Sigmoid colon (tissue), 7 donors: ENCODE measurements around the gene HUS1B. TPM values are rescaled to one million over a fixed set of nuclear protein-coding genes. Genes with fewer than 3 reads are reported as not detected.
A peak's percentile ranks its signal among the peaks of the same experiment; 100 is the strongest.

ENCODE experiments used
- DNase-seq: peaks from one replicate; pipeline ENCODE4 v3.0.0-alpha.2; 2019
- H3K27ac ChIP-seq, 4 donors: fragments of 200-600 bp; sonication (generic); one replicate each; pipeline ENCODE4 v1.5.1; 2016 to 2019; ENCODE audit warnings: mild to moderate bottlenecking in 1 of 4
- H3K27me3 ChIP-seq, 3 donors: fragments of 200-600 bp; sonication (generic); one replicate each; pipeline ENCODE4 v1.5.1; 2019; ENCODE audit warnings: mild to moderate bottlenecking in 1 of 3
- H3K36me3 ChIP-seq, 4 donors: fragments of 200-600 bp; sonication (generic); one replicate each; pipeline ENCODE4 v1.5.1; 2016 to 2019
- H3K4me1 ChIP-seq, 4 donors: fragments of 200-600 bp; sonication (generic); one replicate each; pipeline ENCODE4 v1.5.1; 2017 to 2019
- H3K4me3 ChIP-seq, 4 donors: fragments of 200-600 bp; sonication (generic); one replicate each; pipeline ENCODE4 v1.5.1; 2017 to 2019; ENCODE audit warnings: mild to moderate bottlenecking in 2 of 4, moderate library complexity in 1 of 4
- H3K9me3 ChIP-seq, 4 donors: fragments of 200-600 bp in 3 of 4; sonication (generic) in 3 of 4; one replicate each; pipeline versions ENCODE4 v1.5.1 to v1.6.1; 2013 to 2019
- CTCF ChIP-seq, 4 experiments: fragments of 450-650 bp in 3 of 4; fragments of 200-600 bp in 1 of 4; IDR thresholded peaks; one replicate each; pipeline ENCODE4 v1.5.1; 2016 to 2019; ENCODE audit warnings: antibody characterized with exemption in 4 of 4, mild to moderate bottlenecking in 3 of 4, moderate library complexity in 2 of 4
- EP300 ChIP-seq, 4 donors: sonication (generic); formaldehyde crosslinking; IDR thresholded peaks; one replicate each; pipeline ENCODE4 v1.6.1; 2017; ENCODE audit warnings: antibody characterized with exemption in 4 of 4
- POLR2A ChIP-seq, 2 donors: fragments of 450-650 bp; IDR thresholded peaks; one replicate each; pipeline ENCODE4 v1.6.1; 2016; ENCODE audit warnings: antibody characterized with exemption in 2 of 2, mild to moderate bottlenecking in 2 of 2, moderate library complexity in 2 of 2
- POLR2AphosphoS5 ChIP-seq, 4 donors: sonication (generic); formaldehyde crosslinking; IDR thresholded peaks; one replicate each; pipeline ENCODE4 v1.6.1; 2017; ENCODE audit warnings: antibody characterized with exemption in 4 of 4
- WGBS, 2 donors: extraction: QIAGEN DNeasy Blood & Tissue Kit; methylation state at CpG; one replicate each; pipeline ENCODE4 v1.1.7; 2013; 5-methylcytosine and 5-hydroxymethylcytosine counted together
- intact Hi-C: fragments of 100-400 bp; cut with DNase I; formaldehyde crosslinking; loops from one replicate; pipeline ENCODE4 v1.15.1; 2023
- polyA plus RNA-seq, 3 donors: library from polyadenylated mRNA; stranded (reverse); fragments of 200-250 nt; gene quantifications; one replicate each; pipeline ENCODE4 v1.2.3, GENCODE V29; 2013
- total RNA-seq, 4 donors: library from RNA; depleted of rRNA; stranded (reverse); fragments of >200 nt; gene quantifications; one replicate each; pipeline ENCODE4 v1.1.0, GENCODE V29; 2016
- donor health status: healthy with polysubstance abuse.
- donor health status: Bipolar disorder and iron deficiency.
- donor health status: healthy.

The HUS1B gene
- total and polyA plus RNA-seq, 7 donors: 0.36 to 3.6 (median 0.71) TPM; not detected in 2

- H3K27ac ChIP-seq: peak overlapping the region; percentile 59 to 75 (median 67)
- H3K9me3 ChIP-seq: no peaks in the 10 kb centered on the region
- intact Hi-C loops: loop anchor here (10.0 kb wide), 1 partner anchor 763 kb away; the partner anchor contains the start of gene FOXF2
- DNase-seq: no peak
- no peaks in the 10 kb centered on the region for H3K27me3 ChIP-seq
- peaks cover 0 to 24% (median 4%) of the 10 kb centered on the region in 4 donors for H3K4me1 ChIP-seq
- 93 to 94% methylated on average over 9 of the region's 9 CpGs for WGBS, 2 donors
- no peak overlapping the region for H3K4me3 ChIP-seq
- peaks cover 0 to 6% (median 0%) of the 10 kb centered on the region in 4 donors for H3K36me3 ChIP-seq
- TF ChIP-seq CTCF (IDR thresholded peaks at IDR 0.05) (no peak), EP300 (IDR thresholded peaks at IDR 0.05) (no peak), POLR2A (IDR thresholded peaks at IDR 0.05) (no peak), POLR2AphosphoS5 (IDR thresholded peaks at IDR 0.05) (no peak)
These were observed 35.0 kb downstream of the HUS1B start for GRCh38 chr6:621931-622330.

- Histone ChIP-seq H3K4me1 (peaks cover 0 to 19% (median 1%) of the 10 kb centered on the region in 4 donors), H3K9me3 (no peaks in the 10 kb centered on the region), H3K4me3 (no peak overlapping the region), H3K27ac (peak overlapping the region in 2 of 4 donors; percentile 71 to 75), H3K27me3 (no peaks in the 10 kb centered on the region), H3K36me3 (peaks cover 0 to 12% (median 0%) of the 10 kb centered on the region in 4 donors)
- intact Hi-C loops: loop anchor here (10.0 kb wide), 1 partner anchor 764 kb away; the partner anchor contains the start of gene FOXF2
- DNase-seq: no peak
- no peak for TF ChIP-seq POLR2AphosphoS5 (IDR thresholded peaks at IDR 0.05)
- TF ChIP-seq EP300 (IDR thresholded peaks at IDR 0.05): no peak
- no peak for TF ChIP-seq CTCF (IDR thresholded peaks at IDR 0.05)
- no peak for TF ChIP-seq POLR2A (IDR thresholded peaks at IDR 0.05)
- WGBS, 2 donors: 96 to 99% methylated on average over 4 of the region's 4 CpGs
These were observed 36.0 kb downstream of the HUS1B start for GRCh38 chr6:620950-621349.

DNA sequence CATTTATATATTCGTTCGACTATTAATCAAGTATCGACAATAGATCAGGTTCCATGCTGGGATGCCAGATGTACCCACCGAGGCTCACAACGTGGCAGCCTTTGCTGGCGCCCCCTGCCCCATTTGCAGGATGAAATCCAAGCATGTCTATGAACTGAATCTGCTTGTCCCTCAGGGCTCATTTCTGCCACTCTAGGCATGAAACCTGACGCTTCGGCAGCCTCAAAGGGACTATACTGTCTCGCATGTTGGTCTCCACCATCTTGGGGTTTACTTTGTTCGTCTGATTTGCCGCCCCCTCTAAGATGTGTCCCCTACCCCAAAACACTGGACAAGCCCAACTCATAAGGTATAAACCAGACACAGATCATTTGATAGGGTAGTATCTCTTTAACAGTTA lies 36.7 kb downstream of the HUS1B start:
- 97% methylated on average over 11 of the region's 11 CpGs for WGBS, 2 donors
- no peak for TF ChIP-seq POLR2A (IDR thresholded peaks at IDR 0.05)
- no peak for TF ChIP-seq POLR2AphosphoS5 (IDR thresholded peaks at IDR 0.05)
- no peak for TF ChIP-seq CTCF (IDR thresholded peaks at IDR 0.05)
- TF ChIP-seq EP300 (IDR thresholded peaks at IDR 0.05): no peak
- peaks cover 0 to 20% (median 0%) of the 10 kb centered on the region in 4 donors for H3K36me3 ChIP-seq

DNA sequence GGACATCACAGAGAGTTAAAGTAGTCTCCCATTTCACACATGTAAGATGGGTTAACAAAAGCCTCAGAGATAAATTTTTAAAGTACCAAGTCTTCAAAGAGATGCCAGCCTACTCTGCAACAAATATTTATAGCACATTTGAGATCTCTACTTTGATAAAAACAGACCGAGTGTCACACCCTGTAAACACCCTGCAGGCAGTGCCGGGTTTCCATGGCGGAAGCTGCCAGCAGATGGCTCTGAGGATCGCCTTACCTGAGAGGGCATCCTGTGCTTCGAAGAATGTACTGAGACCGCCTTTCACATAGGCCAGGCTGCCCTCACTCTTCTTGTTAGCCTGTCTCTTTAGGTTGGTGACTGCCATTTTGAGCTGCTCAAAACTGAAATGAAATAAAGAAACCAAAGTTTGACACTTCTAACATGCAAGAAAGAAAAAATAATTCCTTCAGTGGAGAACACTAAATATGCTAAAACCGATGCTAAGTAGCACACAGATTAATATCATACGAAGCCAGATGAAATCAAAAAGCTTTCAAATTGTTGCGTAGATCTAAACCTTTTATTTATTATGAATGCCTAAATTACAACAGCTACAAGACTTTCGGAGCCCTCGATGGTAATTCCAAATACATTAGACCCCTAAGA lies 39.3 kb downstream of the HUS1B start:
- Histone ChIP-seq H3K27me3 (no peaks in the 10 kb centered on the region), H3K27ac (no peak overlapping the region), H3K4me1 (peaks cover 0 to under 1% (median 0%) of the 10 kb centered on the region in 4 donors), H3K9me3 (no peaks in the 10 kb centered on the region), H3K4me3 (no peak overlapping the region), H3K36me3 (peaks cover 0 to 20% (median 2%) of the 10 kb centered on the region in 4 donors)
- intact Hi-C loops: no loop called here
- WGBS, 2 donors: 83 to 91% methylated on average over 11 of the region's 11 CpGs
- TF ChIP-seq EP300 (IDR thresholded peaks at IDR 0.05) (no peak), CTCF (IDR thresholded peaks at IDR 0.05) (no peak), POLR2A (IDR thresholded peaks at IDR 0.05) (no peak), POLR2AphosphoS5 (IDR thresholded peaks at IDR 0.05) (no peak)
- no peak for DNase-seq

More for the DNA sequence above, 36.7 kb downstream of the HUS1B start:
- H3K9me3 ChIP-seq: no peaks in the 10 kb centered on the region
- H3K4me3 ChIP-seq: no peak overlapping the region
- no peak overlapping the region for H3K27ac ChIP-seq
- intact Hi-C loops: loop anchor here (10.0 kb wide), 1 partner anchor 765 kb away; the partner anchor contains the start of gene FOXF2
- no peaks in the 10 kb centered on the region for H3K27me3 ChIP-seq
- H3K4me1 ChIP-seq: peaks cover 0 to 11% (median 0%) of the 10 kb centered on the region in 4 donors
- DNase-seq: no peak
